Nucleus accumbens (tissue), 56 donors: ENCODE results near the gene TUSC2.
A peak's percentile ranks its signal among the peaks of the same experiment; 100 is the strongest.

ENCODE experiments used
- DNase-seq, 56 donors: peaks; one replicate each; lab custom pipeline; 2025; lab: John Stamatoyannopoulos, UW

TUSC2 gene

GRCh38 chr3:50338965-50339364 lies 10.9 kb upstream of the TUSC2 start:
- no peak for DNase-seq

GRCh38 chr3:50337175-50337861 lies 9.3 kb upstream of the TUSC2 start:
- peak; percentile 85 to 99 (median 96) for DNase-seq

- DNase-seq, result peak in 1 of 56 donors; percentile 57
Measured at GRCh38 chr3:50336452-50337174, 8.6 kb upstream of the TUSC2 start.

GRCh38 chr3:50334339-50335075 lies 6.5 kb upstream of the TUSC2 start:
- no peak for DNase-seq

- no peak for DNase-seq
Measured at GRCh38 chr3:50333744-50334328, 5.8 kb upstream of the TUSC2 start.

- no peak for DNase-seq
Measured at GRCh38 chr3:50331364-50331907, 3.4 kb upstream of the TUSC2 start.

- DNase-seq, result no peak
Measured at GRCh38 chr3:50330330-50330729, 2.3 kb upstream of the TUSC2 start.

- DNase-seq, result no peak
Measured at GRCh38 chr3:50327129-50327528, 894 bp downstream of the TUSC2 start.

GRCh38 chr3:50326182-50326541 lies 1.9 kb downstream of the TUSC2 start:
- DNase-seq, result no peak

- no peak for DNase-seq
Measured at GRCh38 chr3:50325497-50326181, 2.4 kb downstream of the TUSC2 start.

GRCh38 chr3:50325113-50325480 lies 2.9 kb downstream of the TUSC2 start:
- no peak for DNase-seq

GRCh38 chr3:50324351-50325112 lies 3.5 kb downstream of the TUSC2 start:
- DNase-seq, result peak in 42 of 56 donors; percentile 18 to 81 (median 44)

- DNase-seq, result no peak
Measured at GRCh38 chr3:50323614-50324199, 4.3 kb downstream of the TUSC2 start.

- DNase-seq, result peak in 1 of 56 donors; percentile 27
Measured at GRCh38 chr3:50323092-50323600, 4.9 kb downstream of the TUSC2 start.

- DNase-seq, result no peak
Measured at GRCh38 chr3:50322386-50323091, 5.5 kb downstream of the TUSC2 start, which contains the start of gene HYAL2. Gene HYAL2 (minus strand): TSS chr3:50322745. CDS start chr3:50320489, 2,256 bp downstream.

GRCh38 chr3:50322115-50322385 lies 6.0 kb downstream of the TUSC2 start:
- no peak for DNase-seq

GRCh38 chr3:50321336-50322114 lies 6.5 kb downstream of the TUSC2 start:
- peak in 55 of 56 donors; percentile 69 to 96 (median 89) for DNase-seq
